GM12801 (cell line): Measurements from ENCODE around the gene SCFD2.

Experiments used
- CTCF ChIP-seq: IDR thresholded peaks from one replicate; pipeline ENCODE4 v1.5.1; 2011; ENCODE audit warnings: control low read depth; ENCODE audit not compliant: insufficient read length; ENCODE audit errors: extremely low read depth

Gene SCFD2

GRCh38 chr4:53355930-53356521 is 9.8 kb downstream of the SCFD2 start:
- no peak for TF ChIP-seq CTCF

GRCh38 chr4:53354012-53354722 is 11.7 kb downstream of the SCFD2 start:
- no peak for TF ChIP-seq CTCF

GRCh38 chr4:53349091-53349491 is 16.8 kb downstream of the SCFD2 start:
- TF ChIP-seq CTCF, result no peak

GRCh38 chr4:53348046-53348445 is 17.8 kb downstream of the SCFD2 start:
- no peak for TF ChIP-seq CTCF

GRCh38 chr4:53346920-53347852 is 18.7 kb downstream of the SCFD2 start:
- TF ChIP-seq CTCF, result no peak

- no peak for TF ChIP-seq CTCF
These were observed 39.3 kb downstream of the SCFD2 start for GRCh38 chr4:53326535-53326934.

- no peak for TF ChIP-seq CTCF
These were observed 43.2 kb downstream of the SCFD2 start for GRCh38 chr4:53322696-53323095.
